Peyer's patch (tissue), 4 donors: ENCODE data around the gene SERINC5.

ENCODE experiments used
- CTCF ChIP-seq, 6 experiments: fragments of 450-650 bp in 4 of 6; fragments of 200-600 bp in 2 of 6; sonication (generic) in 1 of 6; IDR thresholded peaks; one replicate each; pipeline ENCODE4 v1.5.1; 2017 to 2019; ENCODE audit warnings: antibody characterized with exemption in 6 of 6, mild to moderate bottlenecking in 3 of 6, moderate library complexity in 1 of 6
- POLR2A ChIP-seq, 2 donors: fragments of 450-650 bp; IDR thresholded peaks; one replicate each; pipeline ENCODE4 v1.5.1; 2017; ENCODE audit warnings: antibody characterized with exemption in 2 of 2, mild to moderate bottlenecking in 2 of 2, moderate library complexity in 2 of 2

- TF ChIP-seq CTCF (IDR thresholded peaks at IDR 0.05) (no peak), POLR2A (IDR thresholded peaks at IDR 0.05) (no peak)
Measured at GRCh38 chr5:80242849-80243248, 13.0 kb downstream of the SERINC5 start.
